NCI-H1694 treated with DMSO at 0.1 percent for 48 hours (cell line): ENCODE results near the gene FOXI1.
"Not testable (repeated sequence)": the region's sequence is repeated elsewhere in the genome, so short reads cannot be mapped to it uniquely, and the experiment has no call there.

Experiments
- DNase-seq: peaks from one replicate; lab custom pipeline; 2025; lab: John Stamatoyannopoulos, UW

The FOXI1 gene

DNA sequence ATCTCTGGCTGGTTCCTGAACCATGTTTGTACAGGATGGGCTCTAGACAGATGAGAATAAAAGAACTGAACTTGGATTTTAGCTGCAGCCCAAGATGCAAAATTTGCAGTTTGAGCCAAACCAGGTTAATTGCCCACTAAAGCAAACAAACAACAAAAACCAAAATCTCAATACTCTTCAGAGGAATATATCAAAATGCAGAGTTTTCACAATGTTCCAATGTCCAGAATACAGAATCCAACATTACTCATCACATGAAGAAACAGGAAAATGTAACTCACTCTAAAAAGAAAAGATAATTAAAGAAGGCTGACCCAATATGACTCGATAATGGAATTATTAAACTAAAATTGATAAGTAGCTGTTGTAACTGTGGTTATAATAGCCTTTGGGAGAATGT lies 20.4 kb downstream of the FOXI1 start:
- DNase-seq = no peak

DNA sequence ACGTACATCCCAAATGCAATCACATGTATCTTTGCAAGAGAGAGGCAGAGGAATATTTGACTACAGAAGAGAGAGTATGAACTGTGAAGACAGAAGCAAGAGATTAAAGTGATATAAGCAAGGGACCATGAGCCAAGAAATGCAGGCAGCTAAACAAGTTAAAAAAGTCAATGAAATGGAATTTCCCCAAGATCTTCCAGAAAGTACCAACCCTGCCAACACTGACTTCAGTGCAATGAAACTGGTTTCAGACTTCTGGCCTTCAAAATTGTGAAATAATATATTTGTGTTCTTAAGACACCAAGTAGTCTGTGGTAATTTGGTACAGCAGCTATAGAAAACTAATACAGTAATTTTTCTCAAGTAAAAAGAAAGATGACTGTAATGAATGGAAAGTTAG lies 20.9 kb downstream of the FOXI1 start:
- DNase-seq = no peak

DNA sequence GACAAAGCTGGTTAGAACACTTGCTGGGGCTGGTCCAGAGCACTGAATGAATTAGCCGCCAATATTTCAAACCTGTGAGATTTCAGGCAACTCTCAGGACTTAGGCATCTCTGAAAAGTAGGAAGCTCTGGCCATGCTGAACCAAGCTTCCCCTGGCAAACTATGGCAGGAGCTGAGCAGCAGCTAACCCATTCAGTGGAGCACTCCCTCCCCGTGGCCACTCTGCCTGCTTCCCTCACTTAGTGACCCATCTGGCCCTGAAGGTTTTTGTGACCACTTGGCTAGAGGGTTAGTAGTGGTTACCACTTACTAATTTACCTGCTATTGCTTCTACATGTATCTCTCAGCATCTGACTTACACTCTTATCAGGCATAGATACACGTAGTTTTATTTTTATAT lies 25.5 kb downstream of the FOXI1 start:
- DNase-seq = no peak

DNA sequence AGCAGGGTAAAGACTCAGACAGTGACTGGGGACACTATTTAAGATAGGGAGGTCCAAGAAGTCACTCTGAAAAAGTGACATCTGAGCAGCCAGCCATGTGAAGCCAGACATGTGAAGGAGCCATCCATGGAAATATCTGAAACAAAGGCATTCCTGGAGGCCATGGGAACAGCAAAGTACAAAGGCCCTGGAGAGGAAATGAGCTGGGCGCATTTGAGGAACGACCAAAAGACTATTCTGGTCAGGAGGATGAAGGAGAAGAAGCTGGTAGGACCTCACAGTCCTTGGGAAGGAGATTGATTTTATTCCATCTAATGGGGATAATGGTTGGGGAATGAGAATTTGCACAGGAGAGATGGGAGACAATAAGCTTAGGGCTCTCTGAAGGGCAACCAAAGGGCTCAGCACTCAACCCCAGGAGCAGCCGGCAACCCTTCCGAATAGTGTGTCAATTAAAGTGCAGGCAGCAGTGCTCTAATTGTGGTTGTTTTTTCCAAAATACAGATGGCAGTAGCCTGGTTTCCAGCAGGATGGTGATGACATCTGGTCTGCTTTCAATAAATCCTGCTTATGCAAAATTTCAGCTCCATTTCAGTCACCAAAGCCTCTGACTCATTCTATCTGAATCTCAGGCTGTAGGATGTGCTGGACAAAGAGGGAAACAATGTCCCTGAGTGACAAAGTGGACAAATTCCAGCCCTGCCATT lies 26.7 kb downstream of the FOXI1 start:
- DNase-seq = peak; percentile 93

DNA sequence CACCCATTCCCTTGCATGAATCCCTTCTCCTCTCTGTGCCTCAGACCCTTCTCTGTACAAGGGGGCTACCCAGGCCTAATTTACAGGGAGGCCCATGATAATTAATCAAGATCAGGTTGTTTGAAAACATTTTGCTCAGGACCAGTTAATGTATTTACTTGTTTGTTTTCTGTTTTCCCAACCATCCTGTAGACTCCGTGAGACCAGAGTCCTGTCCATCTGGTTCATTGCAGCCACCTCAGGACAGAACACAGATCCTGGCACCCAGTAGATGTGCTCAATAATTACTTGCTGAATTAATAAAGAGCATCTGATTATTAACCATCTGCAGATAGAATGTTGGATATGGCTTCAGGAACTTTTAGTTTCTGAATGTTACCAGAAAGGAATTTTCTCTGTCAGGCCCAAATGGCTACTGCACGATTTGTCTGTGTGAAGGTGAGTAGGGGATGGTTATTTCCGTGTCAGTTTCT lies 27.3 kb downstream of the FOXI1 start:
- no peak for DNase-seq

DNA sequence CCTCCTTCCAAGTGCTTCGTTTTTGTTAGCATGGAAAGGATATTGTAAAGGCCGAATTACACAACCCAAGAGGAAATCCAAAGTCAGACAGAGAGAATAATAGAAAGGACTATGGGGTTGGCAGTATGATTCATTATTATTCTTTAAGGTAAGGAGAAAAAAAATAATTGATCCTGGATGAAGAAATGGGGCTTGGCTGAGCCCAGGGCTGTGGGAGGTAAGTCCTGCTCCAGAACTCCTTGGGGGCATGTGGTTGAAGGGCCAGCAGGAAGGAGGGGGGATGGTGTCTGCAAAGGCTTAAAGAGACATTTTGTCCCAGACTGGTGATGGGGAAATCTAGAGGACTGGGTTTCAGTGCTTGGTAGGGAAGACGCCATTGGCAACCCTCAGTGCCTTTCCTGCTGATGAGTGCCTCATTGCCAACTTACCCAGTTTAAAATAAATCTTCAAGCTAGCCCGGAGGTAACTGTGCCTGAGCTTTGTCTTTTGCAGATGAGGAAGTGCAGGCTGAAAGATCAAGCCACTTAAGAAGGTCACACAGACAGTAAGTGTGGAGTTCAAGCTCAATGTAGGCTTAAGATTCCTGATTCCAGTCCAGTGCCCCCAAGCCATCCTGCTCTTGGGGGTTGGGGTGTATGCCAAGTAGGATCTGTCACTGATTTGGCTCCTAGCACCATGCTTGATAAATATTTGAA lies 30.2 kb downstream of the FOXI1 start:
- no peak for DNase-seq

DNA sequence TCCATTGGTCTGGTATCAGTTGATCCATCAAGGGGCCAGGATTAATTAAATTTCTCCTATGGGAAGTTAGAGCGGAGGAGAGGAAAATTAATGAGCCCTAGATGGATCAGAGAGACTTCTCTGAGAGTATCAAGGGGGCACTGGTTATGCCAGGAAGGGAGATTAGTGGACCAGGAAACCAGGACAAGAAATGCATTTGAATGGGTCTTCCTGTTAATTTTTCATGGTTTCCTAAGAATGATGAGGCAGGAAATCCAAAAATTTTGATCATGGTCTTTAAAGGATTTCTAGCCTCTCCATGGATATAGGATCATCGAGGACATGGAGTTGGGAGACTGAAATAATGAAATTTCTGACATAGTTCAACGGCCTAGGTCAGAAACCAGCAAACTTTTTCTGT lies 30.8 kb downstream of the FOXI1 start:
- DNase-seq = no peak

DNA sequence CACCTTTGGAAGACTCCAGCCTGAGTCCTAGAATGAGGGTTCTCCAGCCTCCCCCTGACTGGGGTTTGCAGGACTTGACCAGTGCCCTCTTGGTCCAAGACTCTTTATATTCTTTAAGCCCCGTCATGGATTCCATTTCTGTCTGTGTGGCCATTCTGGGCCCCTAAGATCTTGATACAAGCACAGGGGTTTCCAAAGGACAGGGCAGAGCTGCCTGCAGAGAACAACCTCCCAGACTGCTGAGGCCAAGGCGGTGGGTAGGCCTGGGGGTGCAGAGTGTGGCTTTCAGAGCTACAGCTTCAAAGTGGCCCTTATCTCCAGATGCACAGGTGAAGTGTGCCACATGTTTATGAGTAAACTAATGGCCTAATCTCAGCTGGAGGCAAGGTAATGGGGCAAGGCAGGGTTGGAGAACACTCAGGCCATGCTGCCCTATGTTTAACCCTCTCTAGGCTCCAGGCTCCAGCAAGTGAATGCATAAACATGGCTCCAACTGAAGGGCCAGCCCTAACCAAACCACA lies 32.1 kb downstream of the FOXI1 start:
- DNase-seq = no peak

DNA sequence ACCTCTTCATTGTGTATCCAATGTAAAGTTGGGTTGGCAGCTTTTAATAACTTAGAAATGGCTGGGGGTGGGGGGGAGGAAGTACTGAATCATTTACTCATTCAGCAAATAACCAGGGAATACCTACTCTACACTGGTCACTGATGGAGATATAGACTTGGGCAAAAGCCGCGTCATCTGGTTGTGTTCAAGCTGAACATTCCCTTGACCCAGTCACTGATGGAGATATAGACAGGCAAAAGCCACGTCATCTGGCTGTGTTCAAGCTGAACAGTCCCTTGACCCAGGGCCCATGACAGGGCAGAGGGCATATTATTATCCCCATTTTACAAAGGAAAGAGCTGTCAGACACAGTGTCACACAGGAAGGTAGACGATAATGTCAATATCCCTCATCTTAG lies 32.6 kb downstream of the FOXI1 start:
- no peak for DNase-seq

DNA sequence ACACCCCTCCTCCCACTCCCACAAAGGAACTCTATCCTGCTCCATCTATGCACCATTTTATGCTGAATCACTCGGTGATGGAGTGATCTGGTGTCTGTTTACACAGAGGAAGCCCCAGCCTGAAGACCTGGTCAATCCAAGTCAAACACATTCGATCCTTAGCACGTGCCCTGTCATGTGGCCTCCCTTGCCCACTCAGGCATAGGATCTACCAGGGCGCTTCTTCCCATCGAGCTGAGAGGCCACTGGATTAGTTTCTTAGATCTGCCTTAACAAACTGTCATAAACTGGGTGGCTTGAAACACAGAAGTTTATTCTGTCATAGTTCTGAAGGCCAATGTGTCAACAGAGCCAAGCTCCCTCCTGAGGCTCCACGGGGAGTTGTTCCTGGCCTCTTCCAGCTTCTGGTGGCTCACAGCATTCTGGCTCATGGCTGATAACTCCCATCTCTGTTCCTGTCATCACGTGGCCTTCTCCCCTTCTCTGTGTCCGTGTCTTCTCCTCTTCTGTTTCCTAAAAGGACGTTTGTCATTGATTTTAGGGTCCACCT lies 34.2 kb downstream of the FOXI1 start:
- no peak for DNase-seq

DNA sequence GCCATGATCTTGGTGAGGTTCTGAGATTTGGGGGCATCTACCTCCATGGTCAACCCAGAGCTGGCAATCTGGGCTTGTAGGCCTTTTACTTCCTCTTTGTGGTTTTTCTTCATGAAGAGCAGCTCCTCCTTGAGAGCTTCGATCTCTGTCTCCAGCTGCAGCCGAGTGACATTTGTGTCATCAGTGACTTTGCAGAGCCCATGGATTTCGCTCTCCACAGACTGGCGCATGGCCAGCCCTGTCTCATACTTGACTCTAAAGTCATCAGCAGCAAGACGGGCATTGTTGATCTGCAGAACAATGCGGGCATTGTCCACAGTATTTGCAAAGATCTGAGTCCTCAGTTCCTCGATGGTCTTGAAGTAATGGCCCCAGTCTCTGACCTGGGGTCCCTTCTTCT lies 35.5 kb downstream of the FOXI1 start:
- not testable (repeated sequence) for DNase-seq

DNA sequence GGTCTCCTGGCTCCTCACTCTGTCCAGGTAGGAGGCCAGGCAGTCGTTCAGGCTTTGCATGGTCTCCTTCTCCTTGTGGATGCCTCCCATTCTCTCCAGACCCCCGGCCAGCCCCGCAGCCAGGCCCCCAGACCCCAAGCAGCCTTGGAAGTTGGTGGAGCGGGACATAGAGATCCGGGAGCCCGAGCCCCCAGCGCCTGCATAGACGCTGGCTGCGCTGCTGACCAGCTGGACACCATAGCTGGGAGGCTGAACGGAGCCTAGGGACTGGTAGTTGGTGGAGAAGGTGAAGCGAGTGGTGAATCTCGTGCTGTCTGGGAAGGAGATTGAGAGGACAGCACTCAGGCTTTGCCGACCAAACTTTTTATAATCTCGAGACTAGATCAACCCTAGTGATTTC lies 35.9 kb downstream of the FOXI1 start:
- no peak for DNase-seq

DNA sequence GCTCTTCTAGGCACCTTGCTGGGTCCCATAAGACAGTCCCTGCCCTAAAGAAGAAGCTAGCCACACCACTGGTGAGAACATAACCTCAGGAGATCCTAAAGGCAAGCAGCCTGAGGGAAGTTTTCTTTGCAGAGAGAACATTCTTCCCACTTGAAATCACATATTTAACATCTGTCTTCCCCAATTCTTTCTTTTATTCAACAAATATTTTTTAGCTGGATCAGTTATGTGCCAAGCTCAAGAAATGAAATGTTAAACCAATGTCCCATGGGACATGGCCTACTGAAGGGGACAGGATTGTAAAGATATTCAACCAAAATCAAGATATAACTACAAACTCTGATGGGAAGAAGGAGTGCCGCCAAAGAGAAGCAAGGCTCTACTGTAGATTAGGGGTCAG lies 36.5 kb downstream of the FOXI1 start:
- DNase-seq = no peak

DNA sequence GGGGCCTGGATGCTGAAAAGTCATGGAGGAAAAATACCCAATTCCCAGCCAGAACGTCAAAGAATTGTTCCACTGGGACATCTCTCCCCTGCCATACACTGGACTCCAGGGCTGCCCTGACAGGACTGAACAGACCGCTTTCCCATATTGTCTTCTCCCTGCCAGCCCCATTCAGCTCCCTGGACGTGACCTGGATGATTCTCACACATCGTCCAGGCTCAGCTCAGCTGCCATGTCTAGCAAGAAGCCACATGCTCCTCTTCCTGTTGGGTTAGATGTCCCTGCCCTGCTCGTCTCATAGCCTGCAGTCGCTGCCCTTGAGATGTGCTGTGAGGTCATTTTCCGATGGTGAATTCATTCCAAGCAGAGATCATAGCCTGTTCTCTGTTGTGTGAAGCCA lies 37.4 kb downstream of the FOXI1 start:
- no peak for DNase-seq

DNA sequence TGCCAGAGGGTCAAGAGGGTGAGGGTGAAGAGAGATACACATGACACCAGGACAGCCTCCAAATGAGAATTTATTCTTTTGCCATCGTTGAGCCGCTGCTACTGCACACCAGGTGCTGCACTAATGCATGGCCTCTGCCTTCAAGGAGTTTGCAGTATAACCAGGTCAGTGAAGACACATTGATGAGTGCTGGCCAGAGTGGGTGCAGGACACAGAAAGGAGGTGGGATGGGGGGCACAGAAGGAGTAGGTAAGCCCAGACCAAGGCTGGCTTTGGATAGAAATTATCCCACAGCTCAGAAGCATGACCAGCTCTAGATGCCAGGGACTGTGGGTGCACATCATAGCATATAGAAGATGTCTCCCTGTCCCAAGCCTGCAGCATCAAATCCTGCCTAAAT lies 38.0 kb downstream of the FOXI1 start:
- no peak for DNase-seq

DNA sequence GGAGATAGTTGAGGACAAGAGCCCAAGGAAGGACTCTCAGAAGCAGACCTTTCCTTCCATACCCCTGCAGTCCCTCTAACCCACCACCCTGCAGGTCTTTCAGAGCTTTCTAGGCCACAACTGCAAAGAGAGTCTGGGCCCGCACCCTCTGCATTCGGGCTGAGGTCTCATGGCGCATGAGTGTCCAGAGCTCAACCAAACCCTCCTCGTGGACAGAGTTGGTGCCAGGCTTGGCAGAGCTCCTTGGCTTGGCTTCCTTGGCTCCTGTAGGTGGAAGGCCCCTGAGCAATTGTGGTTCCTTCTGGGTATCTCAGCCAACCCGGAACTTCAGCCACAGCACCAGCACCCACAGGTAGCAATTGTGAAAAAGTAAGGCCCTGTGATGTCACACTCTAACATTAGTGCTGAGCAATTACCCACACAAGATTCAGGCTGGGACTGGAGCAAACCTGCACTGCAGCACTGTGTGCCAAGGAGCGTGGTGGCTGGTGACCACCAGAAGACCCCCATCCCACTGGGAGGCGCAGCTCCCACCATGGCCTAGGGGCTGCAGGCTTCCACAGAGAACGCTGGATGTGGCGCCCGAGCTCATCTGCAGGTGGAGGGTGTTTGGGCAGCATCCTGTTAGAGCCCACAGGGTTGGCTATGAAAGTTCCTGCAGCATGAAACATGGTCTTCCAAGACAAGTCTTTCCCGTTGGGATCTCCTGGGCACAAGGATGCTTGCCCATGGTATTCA lies 38.8 kb downstream of the FOXI1 start:
- DNase-seq = no peak

DNA sequence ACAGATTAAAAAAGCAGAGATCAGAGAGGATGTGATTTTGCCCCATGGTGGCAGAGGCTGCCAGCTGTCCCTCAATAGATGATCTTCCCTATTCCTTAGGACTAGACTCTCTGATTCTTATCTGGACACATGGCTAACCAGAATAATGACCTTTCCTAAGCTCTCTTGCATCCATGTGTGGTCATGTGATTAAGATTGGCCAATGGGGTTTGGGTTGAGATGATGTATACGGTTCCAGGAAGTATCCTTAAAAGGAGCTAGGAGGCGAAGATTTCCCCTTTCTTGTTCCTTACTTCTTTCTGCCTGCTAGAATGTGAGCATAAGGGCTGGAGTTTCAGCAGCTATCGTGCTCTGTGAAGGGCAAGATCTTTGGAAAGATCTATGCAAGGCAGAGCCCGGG lies 39.8 kb downstream of the FOXI1 start:
- DNase-seq = no peak

DNA sequence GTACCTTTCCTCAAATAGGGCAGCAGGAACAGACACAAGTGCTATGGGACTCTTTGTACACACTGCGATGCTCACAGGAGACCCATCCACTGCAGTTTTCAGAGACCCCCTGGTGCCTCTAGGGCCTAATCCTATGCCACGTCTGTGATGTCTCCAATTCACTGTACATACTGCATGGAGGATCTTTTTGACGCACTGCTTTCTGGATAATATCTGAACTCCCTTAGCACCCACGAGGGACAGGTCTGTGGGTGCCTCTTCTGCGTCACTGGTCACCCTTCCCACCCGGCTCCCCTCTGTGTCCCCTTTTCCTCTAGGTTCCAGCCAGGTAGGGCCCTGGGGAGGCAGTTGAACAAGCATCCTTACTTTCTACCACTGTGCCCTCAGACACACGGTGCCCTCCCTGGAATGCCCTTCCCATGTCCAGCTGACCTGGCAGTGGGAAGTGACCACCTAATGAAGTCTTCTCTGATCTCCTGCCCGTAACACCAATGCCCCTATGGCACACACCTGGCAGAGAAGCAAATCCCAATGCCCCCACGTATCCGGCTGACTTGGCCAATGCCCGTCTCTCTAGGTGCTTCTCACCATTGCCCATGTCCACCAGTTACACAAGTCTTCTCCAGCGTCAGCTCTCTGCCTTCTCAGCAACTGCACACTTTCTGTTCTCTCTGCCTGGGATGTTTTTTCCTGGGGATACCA lies 41.5 kb downstream of the FOXI1 start:
- no peak for DNase-seq

DNA sequence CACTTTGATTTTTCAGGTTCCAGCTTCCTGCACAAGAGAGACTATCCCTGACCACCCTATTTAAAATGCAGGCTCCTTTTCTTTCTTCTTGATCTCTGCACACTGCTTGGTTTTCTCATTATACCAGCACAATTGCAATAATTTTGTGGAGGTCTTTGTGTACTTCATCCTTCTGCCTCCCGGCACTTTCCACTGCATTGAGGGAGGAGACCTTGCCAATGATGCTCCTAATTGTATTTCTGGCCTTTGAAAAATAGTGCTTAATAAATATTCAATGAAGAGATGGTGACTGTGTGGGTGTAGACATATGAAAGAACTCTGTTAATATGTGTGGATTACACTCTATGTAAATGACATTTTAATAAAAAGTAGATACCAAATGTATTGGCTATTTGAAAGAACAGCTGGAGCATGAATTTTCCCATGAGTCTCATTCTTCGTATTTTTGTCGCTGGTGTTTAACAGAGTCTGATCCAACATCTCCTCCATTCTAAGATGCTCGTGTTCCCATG lies 42.1 kb downstream of the FOXI1 start:
- DNase-seq = no peak

DNA sequence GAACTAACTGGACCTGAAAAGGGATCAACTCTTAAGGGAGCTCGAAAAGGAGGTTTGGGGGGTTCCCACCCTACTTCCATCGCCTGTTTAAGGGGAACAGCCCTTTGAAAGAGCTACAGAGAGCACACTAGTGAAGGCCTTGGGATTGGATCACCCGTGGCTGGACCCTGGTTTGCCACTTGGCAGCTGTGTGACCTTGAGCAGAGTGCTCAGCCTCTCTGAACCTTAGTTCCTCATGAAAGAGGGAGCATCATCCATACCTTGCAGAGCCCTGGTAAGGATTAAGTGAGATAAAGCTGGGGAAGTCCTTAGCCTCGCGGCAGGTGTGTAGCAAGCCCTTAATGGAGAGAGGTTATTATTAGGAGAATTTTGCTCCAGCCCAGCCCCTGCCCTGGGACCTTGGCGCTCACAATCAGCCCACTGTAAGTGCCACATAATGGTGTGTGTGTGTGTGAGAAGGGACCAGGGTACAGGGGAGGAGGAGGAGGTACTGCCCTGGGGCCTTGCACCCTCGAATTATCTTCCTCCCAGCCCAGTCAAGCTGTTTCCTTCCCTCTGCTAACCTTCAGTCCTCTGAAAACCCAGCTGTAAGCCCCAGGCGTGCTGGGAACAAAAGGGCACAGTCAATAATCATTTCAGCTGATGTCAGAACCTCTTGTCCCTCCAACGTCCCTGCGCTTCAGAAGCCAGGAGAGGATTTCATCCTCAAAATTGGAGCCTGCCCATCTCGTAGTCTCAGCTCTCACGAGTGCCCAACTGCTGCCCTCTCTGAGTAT lies 42.9 kb downstream of the FOXI1 start:
- DNase-seq = no peak

DNA sequence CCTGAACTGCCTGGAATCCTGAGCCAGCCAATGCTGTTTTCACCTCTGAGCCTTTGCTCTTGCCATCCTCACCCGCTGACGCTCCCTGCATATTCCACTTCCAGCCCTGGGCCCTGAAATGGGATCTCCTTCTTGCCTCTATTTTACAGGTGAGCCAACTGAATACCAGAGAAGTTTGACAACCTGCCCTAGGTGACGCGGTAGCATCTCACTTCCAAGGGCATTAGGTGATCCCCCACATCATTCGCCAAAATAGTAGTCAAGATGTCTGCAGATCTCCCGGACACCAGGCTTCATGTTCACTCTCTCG lies 43.5 kb downstream of the FOXI1 start:
- DNase-seq = no peak
